ENCODE data around the gene ST6GALNAC5. TPM values are rescaled to one million over a fixed set of nuclear protein-coding genes. Genes with fewer than 3 reads are reported as not detected.

Gene ST6GALNAC5
- total RNA-seq, 1 experiment from 2014 or later: not detected

DNA sequence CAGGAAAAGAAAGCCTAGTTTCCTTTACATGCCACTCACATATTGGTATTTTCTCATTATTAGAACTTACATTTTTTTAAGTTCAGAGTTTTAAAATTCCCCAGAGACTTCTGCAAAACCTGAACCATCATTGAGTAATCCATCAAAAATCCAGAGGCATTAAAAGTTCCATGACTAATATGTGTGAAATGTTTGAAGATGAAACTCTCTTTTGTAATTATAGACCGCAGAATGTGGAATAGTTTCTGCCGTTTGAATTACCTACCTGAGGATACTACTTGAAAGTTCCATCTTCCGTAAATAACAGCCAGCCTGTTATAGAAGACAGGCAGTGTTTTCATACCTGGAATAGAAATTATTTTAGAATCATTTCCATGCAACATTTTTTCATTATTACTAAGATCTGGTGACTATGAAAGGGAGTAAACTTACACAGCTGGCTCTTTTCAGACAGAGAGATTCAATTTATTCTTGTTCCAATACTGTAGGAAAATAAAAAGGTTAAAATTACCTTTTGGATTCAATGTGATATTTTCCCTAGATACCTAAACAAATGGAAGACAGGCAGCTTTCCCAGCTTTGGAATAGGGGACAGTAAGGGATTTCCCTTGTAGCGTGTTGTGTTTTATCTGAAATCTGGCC, 131.4 kb downstream of the ST6GALNAC5 start:
- Histone ChIP-seq H3K27ac (ENCODE audit: low read length) (no peak overlapping the region), H3K36me3 (ENCODE audit: control insufficient read depth, insufficient read depth, low read length) (no peaks in the 10 kb centered on the region), H3K4me3 (ENCODE audit: low read depth in 2 of 2, low read length in 2 of 2) (no peak overlapping the region), H3K27me3 (ENCODE audit: control insufficient read depth, insufficient read depth, low read length) (no peaks in the 10 kb centered on the region; the same call in 1 of the 2 replicates), H3K9me3 (ENCODE audit: control insufficient read depth, insufficient read depth, low read depth, low read length) (no peaks in the 10 kb centered on the region), H3K4me1 (ENCODE audit: control insufficient read depth, insufficient read depth, low read length) (no peaks in the 10 kb centered on the region)
- DNase-seq (ENCODE audit: low read depth, low spot score): peak; percentile 52
- ChIA-PET POLR2A (no interaction called here), CTCF (no interaction called here)
- intact Hi-C loops (cut with micrococcal nuclease; ENCODE audit: unreplicated experiment) (no loop called here), in situ Hi-C loops (cut with HindIII; ENCODE audit: low pct_unique_long_range_greater_than_20kb, low sequenced_read_pairs) (no loop called here)
- no peak for ATAC-seq
- TF ChIP-seq POLR2AphosphoS5 (IDR thresholded peaks at IDR 0.05; ENCODE audit: low read depth, low read length): no peak
- TF ChIP-seq SIN3A (IDR thresholded peaks at IDR 0.05; ENCODE audit: borderline replicate concordance, insufficient read depth, low read depth, low read length): no peak
- TF ChIP-seq, protein P1, sequence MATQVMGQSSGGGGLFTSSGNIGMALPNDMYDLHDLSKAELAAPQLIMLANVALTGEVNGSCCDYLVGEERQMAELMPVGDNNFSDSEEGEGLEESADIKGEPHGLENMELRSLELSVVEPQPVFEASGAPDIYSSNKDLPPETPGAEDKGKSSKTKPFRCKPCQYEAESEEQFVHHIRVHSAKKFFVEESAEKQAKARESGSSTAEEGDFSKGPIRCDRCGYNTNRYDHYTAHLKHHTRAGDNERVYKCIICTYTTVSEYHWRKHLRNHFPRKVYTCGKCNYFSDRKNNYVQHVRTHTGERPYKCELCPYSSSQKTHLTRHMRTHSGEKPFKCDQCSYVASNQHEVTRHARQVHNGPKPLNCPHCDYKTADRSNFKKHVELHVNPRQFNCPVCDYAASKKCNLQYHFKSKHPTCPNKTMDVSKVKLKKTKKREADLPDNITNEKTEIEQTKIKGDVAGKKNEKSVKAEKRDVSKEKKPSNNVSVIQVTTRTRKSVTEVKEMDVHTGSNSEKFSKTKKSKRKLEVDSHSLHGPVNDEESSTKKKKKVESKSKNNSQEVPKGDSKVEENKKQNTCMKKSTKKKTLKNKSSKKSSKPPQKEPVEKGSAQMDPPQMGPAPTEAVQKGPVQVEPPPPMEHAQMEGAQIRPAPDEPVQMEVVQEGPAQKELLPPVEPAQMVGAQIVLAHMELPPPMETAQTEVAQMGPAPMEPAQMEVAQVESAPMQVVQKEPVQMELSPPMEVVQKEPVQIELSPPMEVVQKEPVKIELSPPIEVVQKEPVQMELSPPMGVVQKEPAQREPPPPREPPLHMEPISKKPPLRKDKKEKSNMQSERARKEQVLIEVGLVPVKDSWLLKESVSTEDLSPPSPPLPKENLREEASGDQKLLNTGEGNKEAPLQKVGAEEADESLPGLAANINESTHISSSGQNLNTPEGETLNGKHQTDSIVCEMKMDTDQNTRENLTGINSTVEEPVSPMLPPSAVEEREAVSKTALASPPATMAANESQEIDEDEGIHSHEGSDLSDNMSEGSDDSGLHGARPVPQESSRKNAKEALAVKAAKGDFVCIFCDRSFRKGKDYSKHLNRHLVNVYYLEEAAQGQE (IDR thresholded peaks at IDR 0.05; ENCODE audit: insufficient read depth in 1 of 2, low read depth in 2 of 2, low read length in 1 of 2): no peak
- no peak for TF ChIP-seq TCF7L2 (IDR thresholded peaks at IDR 0.05; ENCODE audit: low read depth, low read length)
- TF ChIP-seq, protein P2, sequence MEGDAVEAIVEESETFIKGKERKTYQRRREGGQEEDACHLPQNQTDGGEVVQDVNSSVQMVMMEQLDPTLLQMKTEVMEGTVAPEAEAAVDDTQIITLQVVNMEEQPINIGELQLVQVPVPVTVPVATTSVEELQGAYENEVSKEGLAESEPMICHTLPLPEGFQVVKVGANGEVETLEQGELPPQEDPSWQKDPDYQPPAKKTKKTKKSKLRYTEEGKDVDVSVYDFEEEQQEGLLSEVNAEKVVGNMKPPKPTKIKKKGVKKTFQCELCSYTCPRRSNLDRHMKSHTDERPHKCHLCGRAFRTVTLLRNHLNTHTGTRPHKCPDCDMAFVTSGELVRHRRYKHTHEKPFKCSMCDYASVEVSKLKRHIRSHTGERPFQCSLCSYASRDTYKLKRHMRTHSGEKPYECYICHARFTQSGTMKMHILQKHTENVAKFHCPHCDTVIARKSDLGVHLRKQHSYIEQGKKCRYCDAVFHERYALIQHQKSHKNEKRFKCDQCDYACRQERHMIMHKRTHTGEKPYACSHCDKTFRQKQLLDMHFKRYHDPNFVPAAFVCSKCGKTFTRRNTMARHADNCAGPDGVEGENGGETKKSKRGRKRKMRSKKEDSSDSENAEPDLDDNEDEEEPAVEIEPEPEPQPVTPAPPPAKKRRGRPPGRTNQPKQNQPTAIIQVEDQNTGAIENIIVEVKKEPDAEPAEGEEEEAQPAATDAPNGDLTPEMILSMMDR (IDR thresholded peaks at IDR 0.05): no peak
- no TSS peak for BruUV-seq (replicated peaks)

DNA sequence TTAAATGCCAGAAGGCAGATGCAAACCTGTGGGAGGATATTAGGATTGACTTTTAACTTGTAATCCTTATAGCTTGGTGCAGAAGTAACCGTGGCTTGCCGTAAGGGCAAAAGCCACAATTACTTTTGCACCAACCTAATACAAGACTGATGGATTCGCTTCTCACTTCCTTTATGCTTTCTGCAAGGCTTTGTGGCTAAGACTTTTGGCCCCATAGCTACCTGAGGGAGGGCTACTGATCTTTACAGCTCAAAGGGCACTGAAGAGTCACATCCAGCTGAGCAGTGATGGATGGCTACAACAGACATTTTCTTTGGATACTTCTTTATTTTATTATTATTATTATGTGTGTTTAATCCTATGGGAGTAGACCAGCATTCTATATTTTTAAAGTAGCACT, 140.4 kb downstream of the ST6GALNAC5 start:
- CTCF ChIA-PET: no interaction called here

More for the DNA sequence above, 140.4 kb downstream of the ST6GALNAC5 start:
- no peaks in the 10 kb centered on the region for H3K4me1 ChIP-seq (ENCODE audit: control insufficient read depth, insufficient read depth, low read length)
- POLR2A ChIA-PET: no interaction called here
- intact Hi-C loops (cut with micrococcal nuclease; ENCODE audit: unreplicated experiment): no loop called here
- no peak overlapping the region for H3K27ac ChIP-seq (ENCODE audit: low read length)
- DNase-seq (ENCODE audit: low read depth, low spot score): no peak
- in situ Hi-C loops (cut with HindIII; ENCODE audit: low pct_unique_long_range_greater_than_20kb, low sequenced_read_pairs): no loop called here
- ATAC-seq: no peak
- no peaks in the 10 kb centered on the region for H3K9me3 ChIP-seq (ENCODE audit: control insufficient read depth, insufficient read depth, low read depth, low read length)
- H3K36me3 ChIP-seq (ENCODE audit: control insufficient read depth, insufficient read depth, low read length): no peaks in the 10 kb centered on the region
- TF ChIP-seq POLR2AphosphoS5 (IDR thresholded peaks at IDR 0.05; ENCODE audit: low read depth, low read length): no peak
- TF ChIP-seq, protein P1 (IDR thresholded peaks at IDR 0.05; ENCODE audit: insufficient read depth in 1 of 2, low read depth in 2 of 2, low read length in 1 of 2): no peak
- TF ChIP-seq TCF7L2 (IDR thresholded peaks at IDR 0.05; ENCODE audit: low read depth, low read length): no peak
- TF ChIP-seq SIN3A (IDR thresholded peaks at IDR 0.05; ENCODE audit: borderline replicate concordance, insufficient read depth, low read depth, low read length): no peak
- TF ChIP-seq, protein P2 (IDR thresholded peaks at IDR 0.05): no peak
- H3K4me3 ChIP-seq (ENCODE audit: low read depth in 2 of 2, low read length in 2 of 2): no peak overlapping the region
- H3K27me3 ChIP-seq (ENCODE audit: control insufficient read depth, insufficient read depth, low read length): no peaks in the 10 kb centered on the region
- no TSS peak for BruUV-seq (replicated peaks)

All from Panc1 (cell line).